Ovary (tissue), 9 donors: ENCODE data around the gene CTDSPL. TPM values are rescaled to one million over a fixed set of nuclear protein-coding genes. Genes with fewer than 3 reads are reported as not detected.

ENCODE experiments used
- DNase-seq, 5 donors: peaks; one replicate each; pipeline ENCODE4 v3.0.0-alpha.2; 2019 to 2020
- H3K27ac ChIP-seq, 2 donors: fragments of 200-600 bp; one replicate each; pipeline versions ENCODE4 v1.5.1 to v1.8.0; 2019 to 2022
- H3K27me3 ChIP-seq: fragments of 200-600 bp; one replicate; pipeline ENCODE4 v1.8.0; 2022
- H3K36me3 ChIP-seq: fragments of 200-600 bp; sonication (generic); one replicate; pipeline ENCODE4 v1.5.1; 2019
- H3K4me1 ChIP-seq: one replicate; pipeline ENCODE4 v1.8.1; 2013; ENCODE audit warnings: mild to moderate bottlenecking, moderate library complexity; ENCODE audit not compliant: insufficient read depth
- H3K4me3 ChIP-seq: fragments of 200-600 bp; sonication (generic); one replicate; pipeline ENCODE4 v1.5.1; 2017
- H3K9me3 ChIP-seq, 2 donors: fragments of 200-600 bp in 1 of 2; sonication (generic) in 1 of 2; one replicate each; pipeline versions ENCODE4 v1.5.1 to v1.8.1; 2013 to 2019; ENCODE audit warnings: mild to moderate bottlenecking in 1 of 2, moderate library complexity in 1 of 2
- EP300 ChIP-seq: sonication (generic); formaldehyde crosslinking; IDR thresholded peaks from one replicate; pipeline ENCODE4 v1.6.1; 2017; ENCODE audit warnings: antibody characterized with exemption
- POLR2A ChIP-seq: fragments of 450-650 bp; IDR thresholded peaks from one replicate; pipeline ENCODE4 v1.6.1; 2017; ENCODE audit warnings: antibody characterized with exemption, mild to moderate bottlenecking, moderate library complexity
- WGBS, 3 donors: extraction: QIAGEN DNeasy Blood & Tissue Kit in 1 of 3; methylation state at CpG; one replicate each; pipeline versions ENCODE4 v1.1.5 to v1.1.7; 2013 to 2017; 5-methylcytosine and 5-hydroxymethylcytosine counted together
- intact Hi-C, 4 donors: fragments of 100-400 bp; cut with DNase I; formaldehyde crosslinking; loops; one replicate each; pipeline versions ENCODE4 v1.11.0 to v1.15.1; 2022 to 2023
- polyA plus RNA-seq, 2 donors: library from polyadenylated mRNA; stranded (reverse); fragments of 200-250 nt in 1 of 2; fragments of 350-450 nt in 1 of 2; fragmentation: Illumina TruSeq in 1 of 2; extraction: RNeasy Lipid Tissue Mini Kit (QIAGEN cat#74804) in 1 of 2; gene quantifications; one replicate each; pipeline ENCODE4 v1.2.3, GENCODE V29; 2013 to 2014
- total RNA-seq, 7 donors: library from RNA; depleted of rRNA in 2 of 7; stranded (reverse); fragments of >200 nt in 2 of 7; fragmentation: NEBNext Ultra II Directional in 3 of 7; extraction: Animal tissue kit (Norgen Biotek cat#: 25700) in 3 of 7; gene quantifications; one replicate each; pipeline versions ENCODE4 v1.1.0 to v1.2.4, GENCODE V29; 2016 to 2023
- TF ChIP-seq, protein P1 (sequence below), 3 donors: fragments of 450-650 bp in 2 of 3; fragments of 200-600 bp in 1 of 3; IDR thresholded peaks; one replicate each; pipeline versions ENCODE4 v1.5.1 to v1.8.0; 2016 to 2022; ENCODE audit warnings: antibody characterized with exemption in 3 of 3, mild to moderate bottlenecking in 1 of 3
- donor health status: DM: no; HTN: no; CAD: no; lungs with moderate emphysema.
- donor health status: DM: no; HTN: no; CAD: no.
- donor health status: Bipolar disorder and iron deficiency.
- donor health status: DM: yes; HTN: yes; CAD: no.
- donor health status: DM: no; HTN: no; CAD: no.
- donor health status: DM: yes; HTN: yes; CAD: no.

Gene CTDSPL
- total and polyA plus RNA-seq, 9 donors: 14.8 to 41.1 (median 34.2) TPM

DNA sequence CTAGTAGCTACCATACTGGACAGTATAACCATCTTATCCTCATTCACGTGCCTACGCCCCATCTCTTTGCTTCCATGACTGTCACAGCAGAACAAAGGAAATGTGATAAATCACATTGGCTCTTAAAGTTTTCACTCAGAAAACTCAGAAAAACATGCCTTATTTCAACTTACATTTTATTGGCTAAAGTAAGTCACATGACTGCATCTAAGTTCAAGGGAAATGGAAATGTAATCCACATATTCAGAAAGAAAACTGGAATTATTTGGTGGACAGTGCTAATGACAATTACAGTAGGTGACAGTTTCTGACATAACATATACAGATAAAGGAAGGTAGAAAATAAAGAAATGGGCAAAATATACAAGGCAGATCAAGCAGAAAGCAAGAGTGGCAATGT is 91.5 kb downstream of the CTDSPL start:
- peaks cover 5% of the 10 kb centered on the region for H3K4me1 ChIP-seq
- no peak overlapping the region for H3K27ac ChIP-seq
- no peaks in the 10 kb centered on the region for H3K36me3 ChIP-seq
- no peaks in the 10 kb centered on the region for H3K9me3 ChIP-seq
- TF ChIP-seq, protein P1, sequence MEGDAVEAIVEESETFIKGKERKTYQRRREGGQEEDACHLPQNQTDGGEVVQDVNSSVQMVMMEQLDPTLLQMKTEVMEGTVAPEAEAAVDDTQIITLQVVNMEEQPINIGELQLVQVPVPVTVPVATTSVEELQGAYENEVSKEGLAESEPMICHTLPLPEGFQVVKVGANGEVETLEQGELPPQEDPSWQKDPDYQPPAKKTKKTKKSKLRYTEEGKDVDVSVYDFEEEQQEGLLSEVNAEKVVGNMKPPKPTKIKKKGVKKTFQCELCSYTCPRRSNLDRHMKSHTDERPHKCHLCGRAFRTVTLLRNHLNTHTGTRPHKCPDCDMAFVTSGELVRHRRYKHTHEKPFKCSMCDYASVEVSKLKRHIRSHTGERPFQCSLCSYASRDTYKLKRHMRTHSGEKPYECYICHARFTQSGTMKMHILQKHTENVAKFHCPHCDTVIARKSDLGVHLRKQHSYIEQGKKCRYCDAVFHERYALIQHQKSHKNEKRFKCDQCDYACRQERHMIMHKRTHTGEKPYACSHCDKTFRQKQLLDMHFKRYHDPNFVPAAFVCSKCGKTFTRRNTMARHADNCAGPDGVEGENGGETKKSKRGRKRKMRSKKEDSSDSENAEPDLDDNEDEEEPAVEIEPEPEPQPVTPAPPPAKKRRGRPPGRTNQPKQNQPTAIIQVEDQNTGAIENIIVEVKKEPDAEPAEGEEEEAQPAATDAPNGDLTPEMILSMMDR (IDR thresholded peaks at IDR 0.05): no peak
- TF ChIP-seq POLR2A (no peak), EP300 (no peak)
- 96 to 98% (median 98%) methylated on average over 2 of the region's 2 CpGs for WGBS, 3 donors
- DNase-seq: no peak
- intact Hi-C loops: no loop called here
- no peaks in the 10 kb centered on the region for H3K27me3 ChIP-seq
- no peak overlapping the region for H3K4me3 ChIP-seq

DNA sequence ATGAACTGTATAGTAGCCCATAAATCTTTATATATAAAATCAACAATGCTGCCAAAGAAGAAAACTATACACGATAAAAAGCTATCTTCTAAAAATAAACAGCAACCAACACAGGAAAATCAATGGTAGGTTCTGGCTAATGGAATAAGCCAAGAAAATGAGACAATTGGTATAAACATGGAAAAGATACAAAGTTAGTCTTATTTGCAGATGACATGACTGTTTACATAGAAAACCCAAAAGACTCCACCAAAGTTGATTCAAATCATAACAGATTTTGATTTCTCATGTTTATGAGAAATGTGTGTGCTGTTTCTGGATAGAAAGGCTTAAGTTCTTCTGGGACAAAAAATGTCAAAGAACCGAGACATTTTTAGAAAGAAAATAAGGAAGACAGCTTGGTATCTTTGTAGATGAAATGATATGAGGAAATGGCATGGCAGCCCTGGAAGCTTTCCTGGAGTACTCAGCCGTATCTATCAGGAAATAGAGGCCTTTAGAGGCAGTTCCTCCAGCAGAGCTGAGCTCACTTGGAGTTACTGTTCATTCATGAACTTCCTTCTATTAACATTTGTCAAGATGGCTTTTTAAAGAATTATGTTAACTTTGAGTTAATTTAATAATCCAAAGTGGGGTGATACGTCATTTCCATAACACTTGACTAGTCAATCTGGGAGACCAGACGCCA is 92.2 kb downstream of the CTDSPL start:
- TF ChIP-seq POLR2A (no peak), EP300 (no peak)
- TF ChIP-seq, protein P1 (IDR thresholded peaks at IDR 0.05): no peak
- intact Hi-C loops: no loop called here
- 80 to 87% (median 82%) methylated on average over 5 of the region's 5 CpGs for WGBS, 3 donors
- H3K9me3 ChIP-seq: no peaks in the 10 kb centered on the region
- peaks cover 5% of the 10 kb centered on the region for H3K4me1 ChIP-seq
- DNase-seq: no peak
- no peak overlapping the region for H3K27ac ChIP-seq
- H3K36me3 ChIP-seq: no peaks in the 10 kb centered on the region
- no peaks in the 10 kb centered on the region for H3K27me3 ChIP-seq
- H3K4me3 ChIP-seq: no peak overlapping the region

DNA sequence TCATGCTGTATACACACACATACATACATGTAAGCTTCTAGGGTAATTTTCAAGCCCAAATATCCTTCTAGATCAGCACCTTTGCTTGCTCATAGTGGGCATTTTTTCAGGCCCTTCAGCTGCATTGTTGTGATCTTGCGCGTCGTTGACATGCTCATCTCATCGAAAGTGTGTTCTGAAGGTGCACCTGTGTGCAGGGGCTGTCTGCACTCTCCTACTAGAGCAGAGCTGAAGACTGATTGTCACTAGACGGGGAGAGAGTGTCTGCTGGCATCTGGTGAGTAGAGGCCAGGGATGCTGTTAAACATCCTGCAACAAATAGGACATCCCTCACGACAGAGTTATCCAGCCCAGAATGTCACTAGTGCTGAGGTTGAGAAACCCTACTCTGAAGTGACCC is 93.2 kb downstream of the CTDSPL start:
- Histone ChIP-seq H3K4me1 (peaks cover 4% of the 10 kb centered on the region), H3K36me3 (no peaks in the 10 kb centered on the region), H3K4me3 (no peak overlapping the region), H3K27ac (no peak overlapping the region), H3K27me3 (no peaks in the 10 kb centered on the region), H3K9me3 (no peaks in the 10 kb centered on the region)
- DNase-seq: no peak
- intact Hi-C loops: no loop called here
- WGBS, 3 donors: 89 to 96% (median 91%) methylated on average over 6 of the region's 6 CpGs
- TF ChIP-seq, protein P1 (IDR thresholded peaks at IDR 0.05): no peak
- TF ChIP-seq EP300 (no peak), POLR2A (no peak)

DNA sequence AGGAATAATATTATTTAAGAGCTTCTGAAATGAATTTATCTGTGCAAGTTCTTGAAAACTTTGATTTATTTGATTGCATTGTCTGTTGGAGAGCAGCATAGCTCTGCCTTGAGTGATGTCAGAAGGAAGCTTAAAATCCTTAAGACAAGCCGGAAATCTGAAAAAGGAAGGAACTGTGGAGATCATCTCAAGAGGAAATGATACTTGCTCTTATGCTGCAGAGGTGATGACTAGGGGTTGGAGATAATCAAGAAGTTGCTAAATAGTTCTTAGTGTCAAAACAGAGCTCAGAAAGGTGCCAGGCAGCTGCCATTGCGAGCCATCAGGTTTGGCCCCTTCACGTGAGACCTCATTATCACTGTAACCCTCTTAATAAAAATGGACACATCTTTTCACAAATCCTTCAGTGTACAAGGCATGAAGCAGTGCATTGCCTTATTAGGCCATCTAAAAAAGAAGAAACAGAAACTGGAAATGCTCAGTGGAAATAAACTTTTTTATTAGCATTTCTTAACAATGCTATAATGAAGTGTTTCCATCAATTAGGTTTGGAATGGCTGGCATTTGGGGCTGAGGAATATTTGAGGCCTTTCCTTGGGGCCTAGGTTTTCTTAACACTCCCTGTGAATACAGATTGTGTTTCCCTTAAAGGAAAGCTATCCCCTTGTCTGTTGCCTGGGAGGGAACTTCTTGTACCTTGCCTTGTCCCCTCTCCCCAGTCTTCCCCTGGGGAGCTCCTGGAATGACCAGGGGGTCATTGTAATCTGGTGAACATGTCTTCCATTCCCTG is 94.4 kb downstream of the CTDSPL start:
- 70 to 77% (median 73%) methylated on average over 3 of the region's 3 CpGs for WGBS, 3 donors
- intact Hi-C loops: no loop called here
- TF ChIP-seq, protein P1 (IDR thresholded peaks at IDR 0.05): no peak
- TF ChIP-seq POLR2A: no peak
- TF ChIP-seq EP300: no peak

More for the DNA sequence above, 94.4 kb downstream of the CTDSPL start:
- DNase-seq: no peak
- H3K27ac ChIP-seq: no peak overlapping the region
- peaks cover 1% of the 10 kb centered on the region for H3K4me1 ChIP-seq
- no peak overlapping the region for H3K4me3 ChIP-seq
- no peaks in the 10 kb centered on the region for H3K9me3 ChIP-seq
- no peaks in the 10 kb centered on the region for H3K36me3 ChIP-seq
- no peaks in the 10 kb centered on the region for H3K27me3 ChIP-seq
